Loucy (cell line): Measurements from ENCODE around the gene S1PR4.

ENCODE experiments used
- H2AFZ ChIP-seq: fragments of 200-600 bp; sonication (generic); 2 replicates; pipeline ENCODE4 v1.6.0; 2016; ENCODE audit warnings: antibody characterized with exemption, mild to moderate bottlenecking, low read length, moderate library complexity
- H3F3A ChIP-seq: fragments of 200-600 bp; 2 replicates; pipeline ENCODE4 v1.6.0; 2016; ENCODE audit warnings: antibody characterized with exemption, low read depth, mild to moderate bottlenecking
- H3K27me3 ChIP-seq: fragments of 200-600 bp; sonication (generic); 2 replicates; pipeline ENCODE4 v1.6.1; 2014; ENCODE audit warnings: low read length, mild to moderate bottlenecking; ENCODE audit not compliant: insufficient read depth, poor library complexity, severe bottlenecking
- H3K36me3 ChIP-seq: fragments of 200-600 bp; sonication (generic); 2 replicates; pipeline ENCODE4 v1.6.1; 2016; ENCODE audit warnings: low read length; ENCODE audit not compliant: insufficient read depth
- H3K4me1 ChIP-seq: fragments of 200-600 bp; sonication (generic); 2 replicates; pipeline ENCODE4 v1.5.1; 2014; ENCODE audit warnings: low read length, mild to moderate bottlenecking; ENCODE audit not compliant: insufficient read depth, poor library complexity, severe bottlenecking
- H3K4me2 ChIP-seq: fragments of 200-600 bp; sonication (generic); 2 replicates; pipeline ENCODE4 v1.6.0; 2014; ENCODE audit warnings: antibody characterized with exemption, low read length, low read depth, mild to moderate bottlenecking; ENCODE audit not compliant: poor library complexity, severe bottlenecking
- H3K4me3 ChIP-seq: fragments of 200-600 bp; sonication (generic); 2 replicates; pipeline ENCODE4 v1.5.1; 2014; ENCODE audit warnings: low read length, mild to moderate bottlenecking, mixed read lengths; ENCODE audit not compliant: poor library complexity, severe bottlenecking
- H3K79me2 ChIP-seq: fragments of 200-600 bp; sonication (generic); 2 replicates; pipeline ENCODE4 v1.6.1; 2014; ENCODE audit warnings: low read length; ENCODE audit not compliant: insufficient read depth
- H3K9ac ChIP-seq: fragments of 200-600 bp; sonication (generic); 2 replicates; pipeline ENCODE4 v1.6.0; 2014; ENCODE audit warnings: mild to moderate bottlenecking, low read depth, low read length, moderate library complexity; ENCODE audit not compliant: poor library complexity, severe bottlenecking
- H3K9me2 ChIP-seq: fragments of 200-600 bp; sonication (generic); replicated peaks from 2 replicates; pipeline ENCODE4 v1.6.1; 2016; ENCODE audit warnings: low read depth, low read length, mixed read lengths
- H3K9me3 ChIP-seq: fragments of 200-600 bp; sonication (generic); 2 replicates; pipeline ENCODE4 v1.6.1; 2014; ENCODE audit warnings: mild to moderate bottlenecking, antibody characterized with exemption, low read length, low read depth; ENCODE audit not compliant: insufficient read depth
- H4K20me1 ChIP-seq: fragments of 200-600 bp; sonication (generic); 2 replicates; pipeline ENCODE4 v1.6.0; 2014; ENCODE audit warnings: antibody characterized with exemption, low read length, mild to moderate bottlenecking; ENCODE audit not compliant: insufficient read depth, poor library complexity, severe bottlenecking
- CTCF ChIP-seq: fragments of 200-600 bp; sonication (generic); conservative IDR thresholded peaks from 2 replicates; pipeline ENCODE4 v1.5.1; 2014; ENCODE audit warnings: mild to moderate bottlenecking, antibody characterized with exemption, low read length
- EZH2phosphoT487 ChIP-seq: fragments of 200-600 bp; IDR thresholded peaks from 2 replicates; pipeline ENCODE4 v1.6.1; 2018; ENCODE audit warnings: antibody characterized with exemption, mild to moderate bottlenecking, moderate library complexity, borderline replicate concordance

Gene S1PR4

GRCh38 chr19:3140667-3141038 lies 37.9 kb upstream of the S1PR4 start:
- H3K36me3 ChIP-seq: peaks cover 21% of the 10 kb centered on the region; the same call in 1 of the 2 replicates

GRCh38 chr19:3142292-3142670 lies 36.3 kb upstream of the S1PR4 start:
- Histone ChIP-seq H3K4me1 (peaks cover 33% of the 10 kb centered on the region), H3K27me3 (no peaks in the 10 kb centered on the region), H3K9ac (peak overlapping the region; percentile 99), H3K9me3 (no peaks in the 10 kb centered on the region), H3K36me3 (peaks cover 32% of the 10 kb centered on the region; the same call in 1 of the 2 replicates), H2AFZ (no peak overlapping the region), H3K4me2 (peak overlapping the region; percentile 76), H3F3A (peaks cover 11% of the 10 kb centered on the region), H4K20me1 (peaks cover 69% of the 10 kb centered on the region), H3K4me3 (peak overlapping the region; percentile 85), H3K79me2 (peaks cover 98% of the 10 kb centered on the region), H3K9me2 (no peaks in the 10 kb centered on the region)
- TF ChIP-seq CTCF (no peak), EZH2phosphoT487 (no peak)

More at GRCh38 chr19:3140667-3141038, 37.9 kb upstream of the S1PR4 start:
- peak overlapping the region; percentile 76 for H3K4me2 ChIP-seq
- H3K79me2 ChIP-seq: peaks cover 97% of the 10 kb centered on the region
- H3K9ac ChIP-seq: peak overlapping the region; percentile 99
- peaks cover 11% of the 10 kb centered on the region for H3F3A ChIP-seq
- TF ChIP-seq CTCF (no peak), EZH2phosphoT487 (no peak)
- no peak overlapping the region for H2AFZ ChIP-seq
- H3K9me2 ChIP-seq: no peaks in the 10 kb centered on the region
- peaks cover 64% of the 10 kb centered on the region for H4K20me1 ChIP-seq
- H3K9me3 ChIP-seq: no peaks in the 10 kb centered on the region
- peaks cover 10% of the 10 kb centered on the region for H3K27me3 ChIP-seq
- peak overlapping the region; percentile 85 for H3K4me3 ChIP-seq
- peaks cover 33% of the 10 kb centered on the region for H3K4me1 ChIP-seq

GRCh38 chr19:3142781-3143337 lies 35.7 kb upstream of the S1PR4 start:
- peaks cover 98% of the 10 kb centered on the region for H3K79me2 ChIP-seq
- H3K9me2 ChIP-seq: no peaks in the 10 kb centered on the region
- peaks cover 33% of the 10 kb centered on the region for H3K4me1 ChIP-seq
- H3K9me3 ChIP-seq: no peaks in the 10 kb centered on the region
- peaks cover 11% of the 10 kb centered on the region for H3F3A ChIP-seq
- no peaks in the 10 kb centered on the region for H3K27me3 ChIP-seq
- TF ChIP-seq EZH2phosphoT487 (no peak), CTCF (no peak)
- H4K20me1 ChIP-seq: peaks cover 73% of the 10 kb centered on the region
- H3K4me3 ChIP-seq: peak overlapping the region; percentile 85
- peak overlapping the region; percentile 99 for H3K9ac ChIP-seq
- peak overlapping the region; percentile 76 for H3K4me2 ChIP-seq
- H2AFZ ChIP-seq: no peak overlapping the region
- H3K36me3 ChIP-seq: peaks cover 33% of the 10 kb centered on the region; the same call in 1 of the 2 replicates
